IMR-90 (cell line): ENCODE results near the gene YPEL2.

Experiments
- BHLHE40 ChIP-seq: fragments of 150-350 bp; IDR thresholded peaks from 2 replicates; pipeline ENCODE4 v1.6.1; 2016; ENCODE audit warnings: mild to moderate bottlenecking, low read depth, low read length
- CEBPB ChIP-seq: IDR thresholded peaks from 2 replicates; pipeline ENCODE4 v1.6.1; 2012; ENCODE audit warnings: low read depth, low read length, improper control_type of control experiment
- CHD1 ChIP-seq: IDR thresholded peaks from 2 replicates; pipeline ENCODE4 v1.6.1; 2012; ENCODE audit warnings: low read depth, low read length, improper control_type of control experiment
- MAFK ChIP-seq: IDR thresholded peaks from 2 replicates; pipeline ENCODE4 v1.6.1; 2012; ENCODE audit warnings: low read depth, low read length, improper control_type of control experiment
- MXI1 ChIP-seq: IDR thresholded peaks from 2 replicates; pipeline ENCODE4 v1.6.1; 2012; ENCODE audit warnings: low read depth, mild to moderate bottlenecking, low read length, moderate library complexity, borderline replicate concordance
- POLR2A ChIP-seq: IDR thresholded peaks from 2 replicates; pipeline ENCODE4 v1.6.1; 2012; ENCODE audit warnings: mild to moderate bottlenecking, low read depth, low read length
- RAD21 ChIP-seq: IDR thresholded peaks from 2 replicates; pipeline ENCODE4 v1.6.1; 2012; ENCODE audit warnings: low read length, improper control_type of control experiment
- TF ChIP-seq, protein P1 (sequence below): conservative IDR thresholded peaks from 2 replicates; pipeline ENCODE4 v1.5.1; 2012; ENCODE audit warnings: mild to moderate bottlenecking, low read depth, low read length, improper control_type of control experiment
- TF ChIP-seq, protein P2 (sequence below): fragments of 150-350 bp; IDR thresholded peaks from 2 replicates; pipeline ENCODE4 v1.6.1; 2017; ENCODE audit warnings: mild to moderate bottlenecking, antibody characterized with exemption, low read length, low read depth
- TF ChIP-seq, protein P3 (sequence below): fragments of 150-350 bp; IDR thresholded peaks from 2 replicates; pipeline ENCODE4 v1.6.1; 2016; ENCODE audit warnings: low read depth, mild to moderate bottlenecking, low read length, moderate library complexity, borderline replicate concordance

DNA sequence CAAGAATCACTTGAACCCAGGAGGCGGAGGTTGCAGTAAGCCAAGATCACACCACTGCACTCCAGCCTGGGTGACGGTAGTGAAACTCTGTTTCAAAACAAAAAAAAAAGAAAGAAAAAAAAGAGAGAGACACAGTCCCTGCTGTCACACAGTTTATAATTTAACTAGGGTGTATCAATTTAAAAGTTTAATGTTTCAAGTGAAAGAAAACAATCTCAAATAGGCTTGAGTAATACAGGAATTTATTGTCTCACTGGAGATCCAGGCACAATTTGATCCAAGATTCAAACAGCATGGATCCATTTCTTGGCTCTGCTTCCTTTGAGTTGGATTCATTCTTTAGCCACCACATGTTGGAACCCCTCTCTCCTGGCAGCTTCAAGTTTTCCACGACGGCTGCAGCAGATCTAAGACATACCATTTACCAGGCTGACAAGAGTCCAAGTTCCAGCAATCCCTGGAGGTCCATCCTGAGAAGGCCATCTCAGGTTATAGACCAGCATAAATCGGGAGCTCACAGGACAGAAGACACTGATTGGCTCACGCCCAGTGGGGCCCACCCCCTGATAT is 97.5 kb downstream of the YPEL2 start:
- TF ChIP-seq, protein P1, sequence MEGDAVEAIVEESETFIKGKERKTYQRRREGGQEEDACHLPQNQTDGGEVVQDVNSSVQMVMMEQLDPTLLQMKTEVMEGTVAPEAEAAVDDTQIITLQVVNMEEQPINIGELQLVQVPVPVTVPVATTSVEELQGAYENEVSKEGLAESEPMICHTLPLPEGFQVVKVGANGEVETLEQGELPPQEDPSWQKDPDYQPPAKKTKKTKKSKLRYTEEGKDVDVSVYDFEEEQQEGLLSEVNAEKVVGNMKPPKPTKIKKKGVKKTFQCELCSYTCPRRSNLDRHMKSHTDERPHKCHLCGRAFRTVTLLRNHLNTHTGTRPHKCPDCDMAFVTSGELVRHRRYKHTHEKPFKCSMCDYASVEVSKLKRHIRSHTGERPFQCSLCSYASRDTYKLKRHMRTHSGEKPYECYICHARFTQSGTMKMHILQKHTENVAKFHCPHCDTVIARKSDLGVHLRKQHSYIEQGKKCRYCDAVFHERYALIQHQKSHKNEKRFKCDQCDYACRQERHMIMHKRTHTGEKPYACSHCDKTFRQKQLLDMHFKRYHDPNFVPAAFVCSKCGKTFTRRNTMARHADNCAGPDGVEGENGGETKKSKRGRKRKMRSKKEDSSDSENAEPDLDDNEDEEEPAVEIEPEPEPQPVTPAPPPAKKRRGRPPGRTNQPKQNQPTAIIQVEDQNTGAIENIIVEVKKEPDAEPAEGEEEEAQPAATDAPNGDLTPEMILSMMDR = no peak
- no peak for TF ChIP-seq BHLHE40
- TF ChIP-seq POLR2A = no peak
- no peak for TF ChIP-seq RAD21
- no peak for TF ChIP-seq MXI1
- TF ChIP-seq CEBPB = no peak
- TF ChIP-seq, protein P2, sequence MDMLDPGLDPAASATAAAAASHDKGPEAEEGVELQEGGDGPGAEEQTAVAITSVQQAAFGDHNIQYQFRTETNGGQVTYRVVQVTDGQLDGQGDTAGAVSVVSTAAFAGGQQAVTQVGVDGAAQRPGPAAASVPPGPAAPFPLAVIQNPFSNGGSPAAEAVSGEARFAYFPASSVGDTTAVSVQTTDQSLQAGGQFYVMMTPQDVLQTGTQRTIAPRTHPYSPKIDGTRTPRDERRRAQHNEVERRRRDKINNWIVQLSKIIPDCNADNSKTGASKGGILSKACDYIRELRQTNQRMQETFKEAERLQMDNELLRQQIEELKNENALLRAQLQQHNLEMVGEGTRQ = no peak
- TF ChIP-seq, protein P3, sequence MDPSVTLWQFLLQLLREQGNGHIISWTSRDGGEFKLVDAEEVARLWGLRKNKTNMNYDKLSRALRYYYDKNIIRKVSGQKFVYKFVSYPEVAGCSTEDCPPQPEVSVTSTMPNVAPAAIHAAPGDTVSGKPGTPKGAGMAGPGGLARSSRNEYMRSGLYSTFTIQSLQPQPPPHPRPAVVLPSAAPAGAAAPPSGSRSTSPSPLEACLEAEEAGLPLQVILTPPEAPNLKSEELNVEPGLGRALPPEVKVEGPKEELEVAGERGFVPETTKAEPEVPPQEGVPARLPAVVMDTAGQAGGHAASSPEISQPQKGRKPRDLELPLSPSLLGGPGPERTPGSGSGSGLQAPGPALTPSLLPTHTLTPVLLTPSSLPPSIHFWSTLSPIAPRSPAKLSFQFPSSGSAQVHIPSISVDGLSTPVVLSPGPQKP = no peak
- no peak for TF ChIP-seq CHD1
- no peak for TF ChIP-seq MAFK
